SK-N-SH treated with all-trans-retinoic acid at 6 μM for 48 hours (cell line): Measurements from ENCODE around the gene HEXIM2.

ENCODE experiments used
- ATAC-seq: fragments of 200-7000 bp; cut with Tn5 transposase; 3 replicates; pipeline ENCODE4 v1.9.1; 2020; ENCODE audit warnings: mild to moderate bottlenecking, moderate library complexity
- BACH2 ChIP-seq: fragments of 250-450 bp; sonication (Bioruptor Pico); IDR thresholded peaks from 2 replicates; pipeline ENCODE4 v1.9.0; 2021; ENCODE audit warnings: mild to moderate bottlenecking, borderline replicate concordance
- CSDC2 ChIP-seq: fragments of 250-450 bp; sonication (Bioruptor Pico); IDR thresholded peaks from 2 replicates; pipeline ENCODE4 v1.5.0; 2020; ENCODE audit warnings: mild to moderate bottlenecking, moderate library complexity
- ESRRG ChIP-seq: fragments of 250-450 bp; sonication (Bioruptor Pico); IDR thresholded peaks from 2 replicates; pipeline ENCODE4 v1.6.1; 2021; ENCODE audit warnings: mild to moderate bottlenecking
- ISL1 ChIP-seq: fragments of 250-450 bp; sonication (Bioruptor Pico); IDR thresholded peaks from 2 replicates; pipeline ENCODE4 v2.1.2; 2022; ENCODE audit warnings: mild to moderate bottlenecking, moderate library complexity
- OSR1 ChIP-seq: fragments of 250-450 bp; sonication (Bioruptor Pico); IDR thresholded peaks from 2 replicates; pipeline ENCODE4 v1.8.0; 2022; ENCODE audit warnings: moderate library complexity, mild to moderate bottlenecking, inconsistent platforms
- PPARA ChIP-seq: fragments of 250-450 bp; sonication (Bioruptor Pico); IDR thresholded peaks from 2 replicates; pipeline ENCODE4 v1.5.0; 2020; ENCODE audit warnings: mild to moderate bottlenecking, borderline replicate concordance
- TCF4 ChIP-seq: fragments of 250-450 bp; sonication (Bioruptor Pico); IDR thresholded peaks from 2 replicates; pipeline ENCODE4 v1.8.0; 2021; ENCODE audit warnings: mild to moderate bottlenecking, moderate library complexity, borderline replicate concordance
- TOX ChIP-seq: fragments of 250-450 bp; sonication (Bioruptor Pico); IDR thresholded peaks from 2 replicates; pipeline ENCODE4 v1.8.0; 2021; ENCODE audit warnings: mild to moderate bottlenecking, moderate library complexity, borderline replicate concordance
- ZC3H10 ChIP-seq: fragments of 250-450 bp; sonication (Bioruptor Pico); IDR thresholded peaks from 2 replicates; pipeline ENCODE4 v1.5.1; 2021; ENCODE audit warnings: mild to moderate bottlenecking, moderate library complexity
- ZFP3 ChIP-seq: fragments of 250-450 bp; sonication (Bioruptor Pico); IDR thresholded peaks from 2 replicates; pipeline ENCODE4 v1.5.0; 2020; ENCODE audit warnings: mild to moderate bottlenecking, moderate library complexity
- ZFP30 ChIP-seq: fragments of 450-650 bp; formaldehyde crosslinking; IDR thresholded peaks from 2 replicates; pipeline ENCODE4 v1.5.0; 2022; ENCODE audit warnings: mild to moderate bottlenecking, moderate library complexity
- ZNF565 ChIP-seq: fragments of 450-650 bp; formaldehyde crosslinking; conservative IDR thresholded peaks from 2 replicates; pipeline ENCODE4 v1.5.0; 2020; ENCODE audit warnings: low read depth, mild to moderate bottlenecking, moderate library complexity
- ZNF70 ChIP-seq: fragments of 450-650 bp; formaldehyde crosslinking; IDR thresholded peaks from 2 replicates; pipeline ENCODE4 v1.5.0; 2020; ENCODE audit warnings: mild to moderate bottlenecking, moderate library complexity
- TF ChIP-seq, protein P1 (sequence below): fragments of 250-450 bp; sonication (Bioruptor Pico); IDR thresholded peaks from 2 replicates; pipeline ENCODE4 v1.8.0; 2021; ENCODE audit warnings: low read depth, mild to moderate bottlenecking, moderate library complexity, borderline replicate concordance
- TF ChIP-seq, protein P2 (sequence below): fragments of 250-450 bp; sonication (Bioruptor Pico); IDR thresholded peaks from 2 replicates; pipeline ENCODE4 v1.5.1; 2021; ENCODE audit warnings: mild to moderate bottlenecking, moderate library complexity
- TF ChIP-seq, protein P3 (sequence below): fragments of 250-450 bp; sonication (Bioruptor Pico); IDR thresholded peaks from 2 replicates; pipeline ENCODE4 v1.5.0; 2020; ENCODE audit warnings: mild to moderate bottlenecking, moderate library complexity
- TF ChIP-seq, protein P4 (sequence below): fragments of 250-450 bp; sonication (Bioruptor Pico); IDR thresholded peaks from 2 replicates; pipeline ENCODE4 v1.8.0; 2020; ENCODE audit warnings: mild to moderate bottlenecking, moderate library complexity, borderline replicate concordance
- TF ChIP-seq, protein P5 (sequence below): fragments of 250-450 bp; sonication (Bioruptor Pico); IDR thresholded peaks from 2 replicates; pipeline ENCODE4 v1.5.1; 2020; ENCODE audit warnings: low read depth, mild to moderate bottlenecking, moderate library complexity

Gene HEXIM2

DNA sequence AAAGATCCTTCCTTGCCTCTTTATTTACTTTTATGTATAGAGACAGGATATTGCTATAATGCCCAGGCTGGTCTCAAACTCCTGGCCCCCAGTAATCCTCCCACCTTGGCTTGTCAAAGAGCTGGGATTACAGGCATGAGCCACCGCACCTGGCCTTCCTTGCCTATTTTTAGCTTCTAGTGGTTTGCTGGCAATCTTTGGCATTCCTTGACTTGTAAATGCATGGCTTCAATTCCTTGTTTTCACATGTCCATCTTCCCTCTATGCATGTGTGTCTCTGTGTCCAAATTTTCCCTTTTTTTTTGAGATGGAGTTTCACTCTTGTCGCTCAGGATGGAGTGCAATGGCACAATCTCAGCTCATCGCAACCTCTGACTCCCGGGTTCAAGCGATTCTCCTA lies 22.5 kb downstream of the HEXIM2 start (continued):
- TF ChIP-seq, protein P1, sequence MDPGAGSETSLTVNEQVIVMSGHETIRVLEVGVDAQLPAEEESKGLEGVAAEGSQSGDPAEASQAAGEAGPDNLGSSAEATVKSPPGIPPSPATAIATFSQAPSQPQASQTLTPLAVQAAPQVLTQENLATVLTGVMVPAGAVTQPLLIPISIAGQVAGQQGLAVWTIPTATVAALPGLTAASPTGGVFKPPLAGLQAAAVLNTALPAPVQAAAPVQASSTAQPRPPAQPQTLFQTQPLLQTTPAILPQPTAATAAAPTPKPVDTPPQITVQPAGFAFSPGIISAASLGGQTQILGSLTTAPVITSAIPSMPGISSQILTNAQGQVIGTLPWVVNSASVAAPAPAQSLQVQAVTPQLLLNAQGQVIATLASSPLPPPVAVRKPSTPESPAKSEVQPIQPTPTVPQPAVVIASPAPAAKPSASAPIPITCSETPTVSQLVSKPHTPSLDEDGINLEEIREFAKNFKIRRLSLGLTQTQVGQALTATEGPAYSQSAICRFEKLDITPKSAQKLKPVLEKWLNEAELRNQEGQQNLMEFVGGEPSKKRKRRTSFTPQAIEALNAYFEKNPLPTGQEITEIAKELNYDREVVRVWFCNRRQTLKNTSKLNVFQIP (CRISPR knock-in tag), result no peak
- TF ChIP-seq ISL1 (CRISPR knock-in tag) (no peak), ESRRG (CRISPR knock-in tag) (no peak), TCF4 (CRISPR knock-in tag) (no peak), ZNF565 (no peak), TOX (CRISPR knock-in tag) (no peak), CSDC2 (CRISPR knock-in tag) (no peak), OSR1 (no peak), PPARA (CRISPR knock-in tag) (no peak), ZFP3 (CRISPR knock-in tag) (no peak), BACH2 (CRISPR knock-in tag) (no peak)
- TF ChIP-seq, protein P2, sequence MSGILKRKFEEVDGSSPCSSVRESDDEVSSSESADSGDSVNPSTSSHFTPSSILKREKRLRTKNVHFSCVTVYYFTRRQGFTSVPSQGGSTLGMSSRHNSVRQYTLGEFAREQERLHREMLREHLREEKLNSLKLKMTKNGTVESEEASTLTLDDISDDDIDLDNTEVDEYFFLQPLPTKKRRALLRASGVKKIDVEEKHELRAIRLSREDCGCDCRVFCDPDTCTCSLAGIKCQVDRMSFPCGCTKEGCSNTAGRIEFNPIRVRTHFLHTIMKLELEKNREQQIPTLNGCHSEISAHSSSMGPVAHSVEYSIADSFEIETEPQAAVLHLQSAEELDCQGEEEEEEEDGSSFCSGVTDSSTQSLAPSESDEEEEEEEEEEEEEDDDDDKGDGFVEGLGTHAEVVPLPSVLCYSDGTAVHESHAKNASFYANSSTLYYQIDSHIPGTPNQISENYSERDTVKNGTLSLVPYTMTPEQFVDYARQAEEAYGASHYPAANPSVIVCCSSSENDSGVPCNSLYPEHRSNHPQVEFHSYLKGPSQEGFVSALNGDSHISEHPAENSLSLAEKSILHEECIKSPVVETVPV (CRISPR knock-in tag), result no peak

DNA sequence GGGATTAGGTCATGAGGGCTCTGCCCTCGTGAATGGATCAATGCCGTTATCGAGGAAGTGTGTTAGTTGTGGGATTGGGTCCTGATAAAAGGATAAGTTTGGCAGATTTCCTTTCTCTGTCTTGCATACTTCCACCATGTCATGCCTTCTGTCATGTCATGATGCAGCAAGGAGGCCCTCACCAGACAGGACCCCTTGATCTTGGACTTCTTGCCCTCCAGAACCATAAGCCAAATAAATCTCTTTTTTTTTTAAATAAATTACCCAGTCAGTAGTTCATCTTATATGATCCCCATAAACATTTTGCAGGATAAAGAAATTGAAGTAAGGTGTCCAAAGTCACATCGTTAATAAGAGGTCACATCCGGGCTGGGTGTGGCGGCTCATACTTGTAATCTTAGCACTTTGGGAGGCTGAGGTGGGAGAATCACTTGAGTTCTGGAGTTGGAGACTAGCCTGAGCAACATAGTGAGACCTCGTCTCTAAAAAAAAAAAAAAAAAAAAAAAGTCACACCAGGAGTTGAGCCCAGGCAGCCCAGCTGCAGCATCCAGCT lies 25.2 kb downstream of the HEXIM2 start:
- TF ChIP-seq ZFP30 (no peak), ISL1 (CRISPR knock-in tag) (no peak), ZC3H10 (CRISPR knock-in tag) (no peak), PPARA (CRISPR knock-in tag) (no peak), OSR1 (no peak)
- TF ChIP-seq, protein P2 (CRISPR knock-in tag), result no peak
- TF ChIP-seq, protein P3, sequence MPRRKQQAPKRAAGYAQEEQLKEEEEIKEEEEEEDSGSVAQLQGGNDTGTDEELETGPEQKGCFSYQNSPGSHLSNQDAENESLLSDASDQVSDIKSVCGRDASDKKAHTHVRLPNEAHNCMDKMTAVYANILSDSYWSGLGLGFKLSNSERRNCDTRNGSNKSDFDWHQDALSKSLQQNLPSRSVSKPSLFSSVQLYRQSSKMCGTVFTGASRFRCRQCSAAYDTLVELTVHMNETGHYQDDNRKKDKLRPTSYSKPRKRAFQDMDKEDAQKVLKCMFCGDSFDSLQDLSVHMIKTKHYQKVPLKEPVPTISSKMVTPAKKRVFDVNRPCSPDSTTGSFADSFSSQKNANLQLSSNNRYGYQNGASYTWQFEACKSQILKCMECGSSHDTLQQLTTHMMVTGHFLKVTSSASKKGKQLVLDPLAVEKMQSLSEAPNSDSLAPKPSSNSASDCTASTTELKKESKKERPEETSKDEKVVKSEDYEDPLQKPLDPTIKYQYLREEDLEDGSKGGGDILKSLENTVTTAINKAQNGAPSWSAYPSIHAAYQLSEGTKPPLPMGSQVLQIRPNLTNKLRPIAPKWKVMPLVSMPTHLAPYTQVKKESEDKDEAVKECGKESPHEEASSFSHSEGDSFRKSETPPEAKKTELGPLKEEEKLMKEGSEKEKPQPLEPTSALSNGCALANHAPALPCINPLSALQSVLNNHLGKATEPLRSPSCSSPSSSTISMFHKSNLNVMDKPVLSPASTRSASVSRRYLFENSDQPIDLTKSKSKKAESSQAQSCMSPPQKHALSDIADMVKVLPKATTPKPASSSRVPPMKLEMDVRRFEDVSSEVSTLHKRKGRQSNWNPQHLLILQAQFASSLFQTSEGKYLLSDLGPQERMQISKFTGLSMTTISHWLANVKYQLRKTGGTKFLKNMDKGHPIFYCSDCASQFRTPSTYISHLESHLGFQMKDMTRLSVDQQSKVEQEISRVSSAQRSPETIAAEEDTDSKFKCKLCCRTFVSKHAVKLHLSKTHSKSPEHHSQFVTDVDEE (CRISPR knock-in tag), result no peak
- TF ChIP-seq, protein P4, sequence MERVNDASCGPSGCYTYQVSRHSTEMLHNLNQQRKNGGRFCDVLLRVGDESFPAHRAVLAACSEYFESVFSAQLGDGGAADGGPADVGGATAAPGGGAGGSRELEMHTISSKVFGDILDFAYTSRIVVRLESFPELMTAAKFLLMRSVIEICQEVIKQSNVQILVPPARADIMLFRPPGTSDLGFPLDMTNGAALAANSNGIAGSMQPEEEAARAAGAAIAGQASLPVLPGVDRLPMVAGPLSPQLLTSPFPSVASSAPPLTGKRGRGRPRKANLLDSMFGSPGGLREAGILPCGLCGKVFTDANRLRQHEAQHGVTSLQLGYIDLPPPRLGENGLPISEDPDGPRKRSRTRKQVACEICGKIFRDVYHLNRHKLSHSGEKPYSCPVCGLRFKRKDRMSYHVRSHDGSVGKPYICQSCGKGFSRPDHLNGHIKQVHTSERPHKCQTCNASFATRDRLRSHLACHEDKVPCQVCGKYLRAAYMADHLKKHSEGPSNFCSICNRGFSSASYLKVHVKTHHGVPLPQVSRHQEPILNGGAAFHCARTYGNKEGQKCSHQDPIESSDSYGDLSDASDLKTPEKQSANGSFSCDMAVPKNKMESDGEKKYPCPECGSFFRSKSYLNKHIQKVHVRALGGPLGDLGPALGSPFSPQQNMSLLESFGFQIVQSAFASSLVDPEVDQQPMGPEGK (CRISPR knock-in tag), result no peak
- TF ChIP-seq, all 23 proteins: peak for 0
- ATAC-seq, result no peak

DNA sequence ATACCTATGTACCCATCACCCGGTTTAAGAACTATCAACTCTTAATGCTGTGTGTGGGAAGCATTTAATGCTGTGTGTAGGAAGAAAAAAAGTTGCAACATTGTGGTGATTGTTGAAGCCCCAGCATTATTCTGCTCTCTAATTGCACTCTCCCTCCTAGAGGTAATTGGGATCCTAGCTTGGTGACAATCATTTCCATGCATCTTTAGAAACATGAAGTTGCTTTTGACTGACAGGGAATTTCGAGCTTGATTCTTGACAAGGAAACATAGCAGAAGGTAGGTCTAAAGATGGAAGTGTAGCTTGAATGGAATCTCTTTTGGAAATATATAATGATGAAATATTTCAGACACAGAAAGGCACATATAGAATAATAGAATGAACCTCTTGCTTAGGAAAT lies 27.3 kb downstream of the HEXIM2 start:
- ATAC-seq, result no peak
- TF ChIP-seq, protein P2 (CRISPR knock-in tag), result no peak
- TF ChIP-seq PPARA (CRISPR knock-in tag), result no peak
- TF ChIP-seq BACH2 (CRISPR knock-in tag), result no peak
- TF ChIP-seq ZFP3 (CRISPR knock-in tag), result no peak
- TF ChIP-seq ZFP30, result no peak
- TF ChIP-seq, protein P5, sequence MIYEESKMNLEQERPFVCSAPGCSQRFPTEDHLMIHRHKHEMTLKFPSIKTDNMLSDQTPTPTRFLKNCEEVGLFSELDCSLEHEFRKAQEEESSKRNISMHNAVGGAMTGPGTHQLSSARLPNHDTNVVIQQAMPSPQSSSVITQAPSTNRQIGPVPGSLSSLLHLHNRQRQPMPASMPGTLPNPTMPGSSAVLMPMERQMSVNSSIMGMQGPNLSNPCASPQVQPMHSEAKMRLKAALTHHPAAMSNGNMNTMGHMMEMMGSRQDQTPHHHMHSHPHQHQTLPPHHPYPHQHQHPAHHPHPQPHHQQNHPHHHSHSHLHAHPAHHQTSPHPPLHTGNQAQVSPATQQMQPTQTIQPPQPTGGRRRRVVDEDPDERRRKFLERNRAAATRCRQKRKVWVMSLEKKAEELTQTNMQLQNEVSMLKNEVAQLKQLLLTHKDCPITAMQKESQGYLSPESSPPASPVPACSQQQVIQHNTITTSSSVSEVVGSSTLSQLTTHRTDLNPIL (CRISPR knock-in tag), result no peak
- no peak for TF ChIP-seq ZNF565
- TF ChIP-seq, protein P3 (CRISPR knock-in tag), result no peak
- TF ChIP-seq TCF4 (CRISPR knock-in tag), result no peak
- TF ChIP-seq ZC3H10 (CRISPR knock-in tag), result no peak
- TF ChIP-seq, protein P1 (CRISPR knock-in tag), result no peak
- TF ChIP-seq ZNF70 (CRISPR knock-in tag), result no peak
